GM12878 (cell line): Measurements from ENCODE around the gene ANO8. TPM values are rescaled to one million over a fixed set of nuclear protein-coding genes. Genes with fewer than 3 reads are reported as not detected.

ENCODE experiments used
- ATAC-seq: fragments of 200-7000 bp; cut with Tn5 transposase; 3 replicates; pipeline ENCODE4 v1.9.1; 2020; ENCODE audit warnings: mild to moderate bottlenecking, moderate library complexity
- BruUV-seq: library from RNA; stranded (reverse); fragments of 400-500 nt; replicated peaks from 2 replicates; lab custom pipeline; 2021; lab: Mats Ljungman, UMichigan
- CTCF ChIA-PET: fragments of 300-600 bp; sonication (Branson Sonifier 250); formaldehyde crosslinking; extraction: SDS; loops from one replicate; lab custom pipeline; 2021; ENCODE audit warnings: inconsistent platforms; lab: Yijun Ruan, JAX
- POLR2A ChIA-PET: fragments of 350-600 bp; formaldehyde crosslinking; extraction: SDS; loops from one replicate; lab custom pipeline; 2021; ENCODE audit warnings: inconsistent platforms; lab: Charles Lee
- RAD21 ChIA-PET: fragments of 300-600 bp; sonication (Branson Sonifier 250); formaldehyde crosslinking; loops from one replicate; lab custom pipeline; 2023; ENCODE audit warnings: antibody characterized with exemption; ENCODE audit not compliant: unreplicated experiment; lab: Charles Lee
- SMC1A ChIA-PET: fragments of 300-600 bp; sonication (Branson Sonifier 250); formaldehyde crosslinking; loops from one replicate; lab custom pipeline; 2023; ENCODE audit not compliant: unreplicated experiment, uncharacterized antibody; lab: Charles Lee
- DNase-seq: peaks from one replicate; pipeline ENCODE4 v3.0.0-alpha.2; 2011; ENCODE audit warnings: low read depth, low spot score
- FAIRE-seq: peaks from 3 replicates; lab custom pipeline; 2011; peaks lifted over from hg19 to GRCh38; lab: Jason Lieb, UNC
- H2AFZ ChIP-seq: 2 replicates; pipeline ENCODE4 v1.6.0; 2011; ENCODE audit warnings: low read depth, low read length, control low read depth; ENCODE audit not compliant: control insufficient read depth
- H3K27ac ChIP-seq: 2 replicates; pipeline ENCODE4 v1.5.1; 2011; ENCODE audit warnings: control low read depth; ENCODE audit not compliant: control insufficient read depth, insufficient read depth
- H3K27me3 ChIP-seq, 2 experiments: replicated peaks in 1 of 2; 2 replicates each; pipeline versions ENCODE4 v1.6.0 to v1.6.1; 2011; ENCODE audit warnings: low read length in 1 of 2; ENCODE audit not compliant: control insufficient read depth in 2 of 2, insufficient read depth in 2 of 2
- H3K36me3 ChIP-seq, 2 experiments: 2 replicates each; pipeline ENCODE4 v1.5.1; 2011; ENCODE audit warnings: low read length in 1 of 2; ENCODE audit not compliant: control insufficient read depth in 2 of 2, insufficient read depth in 2 of 2
- H3K4me1 ChIP-seq: 2 replicates; pipeline ENCODE4 v1.6.1; 2011; ENCODE audit warnings: mild to moderate bottlenecking, low read length, moderate library complexity, mixed read lengths; ENCODE audit not compliant: control insufficient read depth, insufficient read depth
- H3K4me2 ChIP-seq: 2 replicates; pipeline ENCODE4 v1.6.0; 2011; ENCODE audit warnings: control low read depth; ENCODE audit not compliant: control insufficient read depth, insufficient read depth
- H3K4me3 ChIP-seq: fragments of 200-600 bp; sonication (generic); 2 replicates; pipeline ENCODE4 v1.5.1; 2016
- H3K79me2 ChIP-seq: 2 replicates; pipeline ENCODE4 v1.6.0; 2011; ENCODE audit warnings: low read length; ENCODE audit not compliant: control insufficient read depth, insufficient read depth
- H3K9ac ChIP-seq: 2 replicates; pipeline ENCODE4 v1.8.0; 2011; ENCODE audit warnings: low read length, control low read depth, mixed read lengths; ENCODE audit not compliant: control insufficient read depth, insufficient read depth
- H3K9me3 ChIP-seq: replicated peaks from 3 replicates; pipeline ENCODE4 v1.5.1; 2011; ENCODE audit warnings: mild to moderate bottlenecking, low read length; ENCODE audit not compliant: control insufficient read depth, insufficient read depth
- H4K20me1 ChIP-seq: 2 replicates; pipeline ENCODE4 v1.6.0; 2011; ENCODE audit not compliant: control insufficient read depth, insufficient read depth
- DPF2 ChIP-seq: fragments of 450-650 bp; IDR thresholded peaks from 2 replicates; pipeline ENCODE4 v1.6.1; 2017; ENCODE audit warnings: mild to moderate bottlenecking
- MEF2B ChIP-seq: fragments of 450-650 bp; IDR thresholded peaks from 2 replicates; pipeline ENCODE4 v1.6.1; 2018; ENCODE audit warnings: mild to moderate bottlenecking, moderate library complexity; ENCODE audit not compliant: partially characterized antibody, poor library complexity, severe bottlenecking
- SP1 ChIP-seq: IDR thresholded peaks from one replicate; pipeline ENCODE4 v1.6.1; 2011; ENCODE audit warnings: low read depth, low read length
- SREBF2 ChIP-seq: IDR thresholded peaks from 2 replicates; pipeline ENCODE4 v1.6.1; 2012; ENCODE audit warnings: mild to moderate bottlenecking, low read length
- WGBS: methylation state at CpG from one replicate; pipeline ENCODE4 v1.1.6; 2016; ENCODE audit warnings: low lambda C conversion rate; ENCODE audit not compliant: insufficient replicate concordance, insufficient coverage; ENCODE audit errors: missing lambda C conversion rate; 5-methylcytosine and 5-hydroxymethylcytosine counted together
- in situ Hi-C: fragments of 300-500 bp; cut with MboI; formaldehyde crosslinking; loops from 9 replicates; pipeline ENCODE4 v1.14.3; 2018; ENCODE audit warnings: mixed read lengths
- intact Hi-C: fragments of 100-400 bp; cut with micrococcal nuclease; formaldehyde crosslinking; loops from one replicate; pipeline ENCODE4 v1.14.2; 2022; ENCODE audit not compliant: unreplicated experiment
- polyA plus RNA-seq, 11 experiments: library from polyadenylated mRNA; depleted of rRNA in 4 of 11; unstranded in 6 of 11; stranded (reverse) in 5 of 11; fragments of >200 nt; fragmentation: Nextera tagmentation in 4 of 11; fragmentation: Illumina TruSeq in 1 of 11; extraction: Ambion mirVana in 4 of 11; extraction: Trizol in 1 of 11; gene quantifications; 1 replicate in 1 of 11; 2 replicates in 10 of 11; pipeline versions ENCODE4 v1.2.1 to v1.2.3, GENCODE V29; 2011 to 2016; ENCODE audit warnings: inconsistent platforms in 2 of 11, missing spikeins in 2 of 11, low read depth in 1 of 11
- total RNA-seq, 4 experiments: library from RNA; depleted of rRNA in 3 of 4; stranded (reverse); fragments of >200 nt in 3 of 4; fragmentation: Illumina TruSeq in 1 of 4; extraction: Trizol in 1 of 4; gene quantifications; 2 replicates each; pipeline versions ENCODE4 v1.2.1 to v1.2.3, GENCODE V29; 2013 to 2021

The ANO8 gene
- total and polyA plus RNA-seq, 10 of the 15 experiments (the other 5 are each of a cell fraction or from before 2014, with no cell fraction given): 0.04 to 6.7 (median 1.1) TPM

GRCh38 chr19:17294051-17294891 is 40.4 kb downstream of the ANO8 start:
- Histone ChIP-seq H3K9ac (no peak overlapping the region), H3K36me3 (no peaks in the 10 kb centered on the region), H3K4me1 (peaks cover 4% of the 10 kb centered on the region; the same call in 1 of the 2 replicates), H3K27me3 (no peaks in the 10 kb centered on the region), H3K79me2 (no peaks in the 10 kb centered on the region; the same call in 1 of the 2 replicates), H3K27ac (no peak overlapping the region), H4K20me1 (no peaks in the 10 kb centered on the region)
- FAIRE-seq (no peak), DNase-seq (no peak)
- intact Hi-C loops (loop anchor here (5.0 kb wide), 1 partner anchor 43 kb away; the partner anchor contains the start of gene GTPBP3), in situ Hi-C loops (loop anchor here (5.0 kb wide), 1 partner anchor 93 kb away; no protein-coding TSS in a partner anchor)
- ChIA-PET CTCF (interaction anchor here (4.5 to 6.5 kb wide), 2 partner anchors 10 to 93 kb away, joined by 43 to 81 read pairs; partner anchors contain the start of genes ABHD8 and MRPL34), POLR2A (interaction anchor here (1.9 kb wide), 1 partner anchor 15 kb away, joined by 5 read pairs; the partner anchor contains the start of gene DDA1)
- TF ChIP-seq MEF2B (peak; percentile 21), DPF2 (no peak), SREBF2 (no peak), SP1 (peak; percentile 37)
- TF ChIP-seq, all 136 proteins: peak for 2
- H2AFZ ChIP-seq: no peak overlapping the region
- no TSS peak for BruUV-seq
- H3K4me2 ChIP-seq: no peak overlapping the region
- no peaks in the 10 kb centered on the region; the same call in 1 of the 3 replicates for H3K9me3 ChIP-seq
- ChIA-PET SMC1A (interaction anchor here (1.1 kb wide), 1 partner anchor 11 kb away, joined by 4 read pairs; no protein-coding TSS in a partner anchor), RAD21 (interaction anchor here (1.2 to 3.2 kb wide), 3 partner anchors 9 to 91 kb away, joined by 3 to 17 read pairs (median 14); partner anchors contain the start of genes ABHD8 and MRPL34)
- 78% methylated on average over 48 of the region's 48 CpGs for WGBS
- no peak overlapping the region for H3K4me3 ChIP-seq
- ATAC-seq: peak; percentile 47
